Neural progenitor cell (in vitro differentiated cells): Measurements from ENCODE around the gene GPR162.

Source experiments
- EZH2 ChIP-seq: fragments of 200-600 bp; sonication (generic); IDR thresholded peaks from 2 replicates; pipeline ENCODE4 v1.6.1; 2017; ENCODE audit warnings: antibody characterized with exemption, mild to moderate bottlenecking, moderate library complexity
- EZH2phosphoT487 ChIP-seq: fragments of 200-600 bp; sonication (generic); IDR thresholded peaks from 2 replicates; pipeline ENCODE4 v1.6.1; 2017; ENCODE audit warnings: antibody characterized with exemption
- TF ChIP-seq, protein P1 (sequence below): fragments of 200-600 bp; sonication (generic); IDR thresholded peaks from 2 replicates; pipeline ENCODE4 v1.5.1; 2017; ENCODE audit warnings: antibody characterized with exemption, mild to moderate bottlenecking

DNA sequence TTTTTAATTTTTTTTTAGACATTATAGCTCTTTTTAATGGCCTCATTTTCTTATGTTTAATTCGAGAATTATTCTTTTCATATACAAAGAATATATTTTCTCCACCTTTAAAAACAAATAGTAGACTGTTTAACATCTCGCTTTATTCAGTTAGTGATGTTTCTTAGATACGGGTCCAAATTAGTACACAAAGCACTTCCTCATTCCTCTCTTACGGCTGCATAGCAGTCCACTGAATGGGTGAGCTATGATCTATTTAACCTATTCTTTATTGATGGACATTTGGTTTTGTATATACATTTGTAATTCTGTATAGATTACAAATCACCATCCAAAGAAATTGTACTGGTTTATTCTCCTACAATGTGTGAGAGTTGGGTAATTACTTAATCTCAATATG is 8.3 kb upstream of the GPR162 start:
- TF ChIP-seq, protein P1, sequence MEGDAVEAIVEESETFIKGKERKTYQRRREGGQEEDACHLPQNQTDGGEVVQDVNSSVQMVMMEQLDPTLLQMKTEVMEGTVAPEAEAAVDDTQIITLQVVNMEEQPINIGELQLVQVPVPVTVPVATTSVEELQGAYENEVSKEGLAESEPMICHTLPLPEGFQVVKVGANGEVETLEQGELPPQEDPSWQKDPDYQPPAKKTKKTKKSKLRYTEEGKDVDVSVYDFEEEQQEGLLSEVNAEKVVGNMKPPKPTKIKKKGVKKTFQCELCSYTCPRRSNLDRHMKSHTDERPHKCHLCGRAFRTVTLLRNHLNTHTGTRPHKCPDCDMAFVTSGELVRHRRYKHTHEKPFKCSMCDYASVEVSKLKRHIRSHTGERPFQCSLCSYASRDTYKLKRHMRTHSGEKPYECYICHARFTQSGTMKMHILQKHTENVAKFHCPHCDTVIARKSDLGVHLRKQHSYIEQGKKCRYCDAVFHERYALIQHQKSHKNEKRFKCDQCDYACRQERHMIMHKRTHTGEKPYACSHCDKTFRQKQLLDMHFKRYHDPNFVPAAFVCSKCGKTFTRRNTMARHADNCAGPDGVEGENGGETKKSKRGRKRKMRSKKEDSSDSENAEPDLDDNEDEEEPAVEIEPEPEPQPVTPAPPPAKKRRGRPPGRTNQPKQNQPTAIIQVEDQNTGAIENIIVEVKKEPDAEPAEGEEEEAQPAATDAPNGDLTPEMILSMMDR: no peak
- TF ChIP-seq EZH2 (no peak), EZH2phosphoT487 (no peak)
